MM.1S (cell line): ENCODE data around the gene USP40.

Experiments used
- DNase-seq: peaks from one replicate; pipeline ENCODE4 v3.0.0-alpha.2; 2015
- H2AFZ ChIP-seq: fragments of 300-600 bp; sonication (generic); 2 replicates; pipeline ENCODE4 v1.6.0; 2016; ENCODE audit warnings: antibody characterized with exemption, low read length
- H3F3A ChIP-seq: fragments of 300-600 bp; sonication (generic); 2 replicates; pipeline ENCODE4 v1.6.1; 2016; ENCODE audit warnings: mild to moderate bottlenecking, antibody characterized with exemption, low read length, moderate library complexity, mixed read lengths; ENCODE audit not compliant: insufficient read depth
- H3K27ac ChIP-seq: fragments of 300-600 bp; sonication (generic); 2 replicates; pipeline ENCODE4 v1.5.1; 2016; ENCODE audit warnings: mild to moderate bottlenecking, low read length
- H3K27me3 ChIP-seq: fragments of 300-600 bp; sonication (generic); replicated peaks from 2 replicates; pipeline ENCODE4 v1.6.0; 2016; ENCODE audit warnings: low read length; ENCODE audit not compliant: insufficient read depth
- H3K36me3 ChIP-seq: fragments of 300-600 bp; sonication (generic); replicated peaks from 2 replicates; pipeline ENCODE4 v1.6.1; 2016; ENCODE audit warnings: mild to moderate bottlenecking, low read length, mixed read lengths; ENCODE audit not compliant: insufficient read depth
- H3K4me1 ChIP-seq: fragments of 300-600 bp; sonication (generic); 2 replicates; pipeline ENCODE4 v1.6.1; 2016; ENCODE audit warnings: low read length, mixed read lengths
- H3K4me2 ChIP-seq: fragments of 300-600 bp; sonication (generic); 2 replicates; pipeline ENCODE4 v1.6.0; 2016; ENCODE audit warnings: low read depth, low read length
- H3K4me3 ChIP-seq: fragments of 300-600 bp; sonication (generic); 2 replicates; pipeline ENCODE4 v1.5.1; 2016; ENCODE audit warnings: low read length, mixed read lengths
- H3K79me2 ChIP-seq: fragments of 300-600 bp; sonication (generic); 2 replicates; pipeline ENCODE4 v1.6.1; 2016; ENCODE audit warnings: mixed run types, low read length, mixed read lengths
- H3K9ac ChIP-seq: fragments of 300-600 bp; sonication (generic); 2 replicates; pipeline ENCODE4 v1.6.1; 2016; ENCODE audit warnings: low read length, mixed read lengths
- H3K9me2 ChIP-seq: fragments of 300-600 bp; sonication (generic); replicated peaks from 2 replicates; pipeline ENCODE4 v1.6.1; 2016; ENCODE audit warnings: mild to moderate bottlenecking, low read length, mixed read lengths; ENCODE audit not compliant: insufficient read depth
- H3K9me3 ChIP-seq: fragments of 300-600 bp; sonication (generic); replicated peaks from 2 replicates; pipeline ENCODE4 v1.6.1; 2016; ENCODE audit warnings: mild to moderate bottlenecking, low read length, mixed read lengths; ENCODE audit not compliant: insufficient read depth
- H4K20me1 ChIP-seq: fragments of 300-600 bp; sonication (generic); 2 replicates; pipeline ENCODE4 v1.6.1; 2016; ENCODE audit warnings: mild to moderate bottlenecking, low read length, moderate library complexity, mixed read lengths; ENCODE audit not compliant: insufficient read depth
- EZH2 ChIP-seq: fragments of 300-600 bp; sonication (generic); optimal IDR thresholded peaks from 2 replicates; pipeline ENCODE3; 2017; ENCODE audit warnings: low read depth, mild to moderate bottlenecking, antibody characterized with exemption, low read length, mixed read lengths
- EZH2phosphoT487 ChIP-seq: fragments of 300-600 bp; sonication (generic); IDR thresholded peaks from 2 replicates; pipeline ENCODE4 v1.6.1; 2018; ENCODE audit warnings: antibody characterized with exemption, low read length
- TF ChIP-seq, protein P1 (sequence below): fragments of 300-600 bp; sonication (generic); IDR thresholded peaks from 2 replicates; pipeline ENCODE4 v1.5.1; 2016; ENCODE audit warnings: antibody characterized with exemption, low read length, mixed read lengths

The USP40 gene

DNA sequence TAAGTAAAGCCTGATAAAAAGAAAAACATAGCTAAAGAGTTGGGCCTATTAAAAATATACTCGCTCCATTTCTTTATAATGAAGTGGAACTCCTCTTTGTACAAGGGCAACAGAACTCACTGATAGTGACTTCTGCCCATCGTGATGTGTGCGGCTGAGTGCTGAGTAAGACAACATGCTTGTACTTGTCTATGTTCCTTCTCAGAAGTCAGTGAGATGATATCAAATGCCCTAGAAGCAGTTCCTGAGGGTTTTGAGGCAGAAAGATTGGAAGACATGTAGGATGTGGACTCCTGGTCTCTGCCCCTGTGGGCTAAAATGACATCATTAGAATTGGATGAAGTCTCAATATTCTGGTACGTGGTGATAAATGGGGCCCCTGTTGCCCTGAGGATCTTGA, 73.8 kb downstream of the USP40 start:
- Histone ChIP-seq H3K9me2 (no peaks in the 10 kb centered on the region), H3K4me3 (no peak overlapping the region), H3K4me1 (0 out of 2 replicates have a peak, but pooled peaks cover 3% of the 10 kb centered on the region), H3K9ac (no peak overlapping the region), H4K20me1 (no peaks in the 10 kb centered on the region), H3K9me3 (no peaks in the 10 kb centered on the region), H3K4me2 (no peak overlapping the region), H3K27me3 (no peaks in the 10 kb centered on the region), H3K79me2 (no peaks in the 10 kb centered on the region), H3K36me3 (no peaks in the 10 kb centered on the region), H3F3A (no peaks in the 10 kb centered on the region), H3K27ac (no peak overlapping the region), H2AFZ (no peak overlapping the region)
- TF ChIP-seq EZH2phosphoT487, result no peak
- no peak for DNase-seq

DNA sequence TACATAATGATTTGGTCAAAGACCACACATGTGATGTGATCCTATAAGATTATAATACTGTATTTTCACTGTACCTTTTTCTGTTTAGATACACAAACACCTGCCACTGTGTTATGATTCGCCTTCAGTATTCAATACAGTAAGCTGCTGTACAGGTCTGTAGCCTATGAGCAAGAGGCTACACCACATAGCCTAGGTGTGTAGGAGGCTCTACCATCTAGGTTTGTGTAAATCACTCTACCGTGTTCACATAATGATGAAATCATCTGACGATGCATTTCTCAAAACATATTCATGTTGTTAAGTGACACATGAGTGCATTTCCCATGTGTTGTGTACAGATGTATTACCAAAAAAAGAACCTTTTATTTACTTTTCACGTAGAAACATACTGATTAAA, 74.5 kb downstream of the USP40 start:
- no peaks in the 10 kb centered on the region for H3K9me3 ChIP-seq
- no peak overlapping the region for H3K27ac ChIP-seq
- no peak for DNase-seq
- no peak overlapping the region for H3K9ac ChIP-seq
- H4K20me1 ChIP-seq, result no peaks in the 10 kb centered on the region
- no peak overlapping the region for H3K4me2 ChIP-seq
- no peaks in the 10 kb centered on the region for H3F3A ChIP-seq
- H3K27me3 ChIP-seq, result no peaks in the 10 kb centered on the region
- H3K79me2 ChIP-seq, result no peaks in the 10 kb centered on the region
- no peak overlapping the region for H2AFZ ChIP-seq
- no peaks in the 10 kb centered on the region for H3K4me1 ChIP-seq
- H3K36me3 ChIP-seq, result no peaks in the 10 kb centered on the region
- H3K9me2 ChIP-seq, result no peaks in the 10 kb centered on the region
- no peak overlapping the region for H3K4me3 ChIP-seq
- no peak for TF ChIP-seq EZH2
- TF ChIP-seq, protein P1, sequence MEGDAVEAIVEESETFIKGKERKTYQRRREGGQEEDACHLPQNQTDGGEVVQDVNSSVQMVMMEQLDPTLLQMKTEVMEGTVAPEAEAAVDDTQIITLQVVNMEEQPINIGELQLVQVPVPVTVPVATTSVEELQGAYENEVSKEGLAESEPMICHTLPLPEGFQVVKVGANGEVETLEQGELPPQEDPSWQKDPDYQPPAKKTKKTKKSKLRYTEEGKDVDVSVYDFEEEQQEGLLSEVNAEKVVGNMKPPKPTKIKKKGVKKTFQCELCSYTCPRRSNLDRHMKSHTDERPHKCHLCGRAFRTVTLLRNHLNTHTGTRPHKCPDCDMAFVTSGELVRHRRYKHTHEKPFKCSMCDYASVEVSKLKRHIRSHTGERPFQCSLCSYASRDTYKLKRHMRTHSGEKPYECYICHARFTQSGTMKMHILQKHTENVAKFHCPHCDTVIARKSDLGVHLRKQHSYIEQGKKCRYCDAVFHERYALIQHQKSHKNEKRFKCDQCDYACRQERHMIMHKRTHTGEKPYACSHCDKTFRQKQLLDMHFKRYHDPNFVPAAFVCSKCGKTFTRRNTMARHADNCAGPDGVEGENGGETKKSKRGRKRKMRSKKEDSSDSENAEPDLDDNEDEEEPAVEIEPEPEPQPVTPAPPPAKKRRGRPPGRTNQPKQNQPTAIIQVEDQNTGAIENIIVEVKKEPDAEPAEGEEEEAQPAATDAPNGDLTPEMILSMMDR, result no peak
- no peak for TF ChIP-seq EZH2phosphoT487

DNA sequence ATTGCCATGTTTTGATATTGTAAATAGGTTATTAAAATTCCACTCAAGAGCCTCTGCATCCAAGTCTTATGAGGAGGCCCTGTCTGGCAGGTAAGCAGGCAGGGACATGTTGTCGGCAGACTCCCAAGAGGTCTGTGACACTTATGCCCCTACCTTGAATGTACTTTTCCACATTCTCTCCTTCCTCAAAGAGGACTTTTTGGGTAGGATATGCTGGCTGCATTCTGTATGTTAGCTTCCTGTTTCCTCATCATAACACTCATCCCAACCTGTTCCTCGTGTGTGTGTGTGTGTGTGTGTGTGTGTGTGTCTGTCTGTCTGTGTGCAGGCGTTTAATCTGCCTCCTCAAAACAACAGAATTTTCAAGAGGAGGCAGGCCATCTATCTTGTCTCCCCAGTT, 75.3 kb downstream of the USP40 start:
- Histone ChIP-seq H4K20me1 (no peaks in the 10 kb centered on the region), H3K36me3 (no peaks in the 10 kb centered on the region), H2AFZ (no peak overlapping the region), H3K79me2 (no peaks in the 10 kb centered on the region), H3K9ac (no peak overlapping the region), H3K4me1 (no peaks in the 10 kb centered on the region), H3K9me2 (no peaks in the 10 kb centered on the region), H3K27me3 (no peaks in the 10 kb centered on the region), H3K4me3 (no peak overlapping the region), H3K27ac (no peak overlapping the region), H3F3A (no peaks in the 10 kb centered on the region), H3K4me2 (no peak overlapping the region), H3K9me3 (no peaks in the 10 kb centered on the region)
- TF ChIP-seq EZH2 (no peak), EZH2phosphoT487 (no peak)
- TF ChIP-seq, protein P1, result no peak
- no peak for DNase-seq

GRCh38 chr2:233490831-233491230, 75.8 kb downstream of the USP40 start:
- no peak for DNase-seq
- Histone ChIP-seq H4K20me1 (no peaks in the 10 kb centered on the region), H3K79me2 (no peaks in the 10 kb centered on the region), H2AFZ (no peak overlapping the region), H3K9me3 (no peaks in the 10 kb centered on the region), H3F3A (no peaks in the 10 kb centered on the region), H3K9ac (no peak overlapping the region), H3K27ac (no peak overlapping the region), H3K4me2 (no peak overlapping the region), H3K4me3 (no peak overlapping the region), H3K27me3 (no peaks in the 10 kb centered on the region), H3K4me1 (no peaks in the 10 kb centered on the region), H3K9me2 (no peaks in the 10 kb centered on the region), H3K36me3 (no peaks in the 10 kb centered on the region)
- TF ChIP-seq, protein P1, result no peak
- TF ChIP-seq EZH2 (no peak), EZH2phosphoT487 (no peak)
